Esophagus muscularis mucosa (tissue), 4 donors: ENCODE measurements around the gene SLC20A1. TPM values are rescaled to one million over a fixed set of nuclear protein-coding genes. Genes with fewer than 3 reads are reported as not detected.

Source experiments
- DNase-seq: peaks from one replicate; pipeline ENCODE4 v3.0.0-alpha.2; 2017; ENCODE audit errors: extremely low spot score
- H3K27ac ChIP-seq, 4 donors: fragments of 200-600 bp; sonication (generic); replicated peaks in 1 of 4; 1 replicate in 3 of 4; 2 replicates in 1 of 4; pipeline ENCODE4 v1.5.1; 2016 to 2019; ENCODE audit warnings: mild to moderate bottlenecking in 1 of 4
- H3K27me3 ChIP-seq, 4 donors: fragments of 200-600 bp; sonication (generic); one replicate each; pipeline versions ENCODE4 v1.5.1 to v1.6.0; 2016 to 2019
- H3K36me3 ChIP-seq, 4 donors: fragments of 200-600 bp; sonication (generic); one replicate each; pipeline ENCODE4 v1.5.1; 2016 to 2019
- H3K4me1 ChIP-seq, 4 donors: fragments of 200-600 bp; sonication (generic); one replicate each; pipeline ENCODE4 v1.5.1; 2016 to 2019
- H3K4me3 ChIP-seq, 4 donors: fragments of 200-600 bp; sonication (generic); 1 replicate in 2 of 4; 2 replicates in 2 of 4; pipeline ENCODE4 v1.5.1; 2016 to 2019; ENCODE audit warnings: mild to moderate bottlenecking in 4 of 4, moderate library complexity in 1 of 4
- H3K9me3 ChIP-seq, 4 donors: fragments of 200-600 bp; sonication (generic); 1 replicate in 3 of 4; 2 replicates in 1 of 4; pipeline ENCODE4 v1.5.1; 2016 to 2019
- CTCF ChIP-seq, 3 experiments: fragments of 200-600 bp in 2 of 3; fragments of 450-650 bp in 1 of 3; sonication (generic) in 2 of 3; IDR thresholded peaks; one replicate each; pipeline ENCODE4 v1.5.1; 2017 to 2019; ENCODE audit warnings: antibody characterized with exemption in 3 of 3, mild to moderate bottlenecking in 2 of 3, moderate library complexity in 1 of 3
- EP300 ChIP-seq: sonication (generic); formaldehyde crosslinking; IDR thresholded peaks from one replicate; pipeline ENCODE4 v1.6.1; 2017; ENCODE audit warnings: antibody characterized with exemption
- POLR2A ChIP-seq: fragments of 450-650 bp; IDR thresholded peaks from one replicate; pipeline ENCODE4 v1.6.1; 2017; ENCODE audit warnings: antibody characterized with exemption, moderate library complexity, mild to moderate bottlenecking, low read depth
- POLR2AphosphoS5 ChIP-seq, 2 donors: sonication (generic); formaldehyde crosslinking; IDR thresholded peaks; one replicate each; pipeline ENCODE4 v1.6.1; 2017; ENCODE audit warnings: antibody characterized with exemption in 2 of 2
- WGBS: methylation state at CpG from one replicate; pipeline ENCODE4 v1.1.5; 2018; 5-methylcytosine and 5-hydroxymethylcytosine counted together
- intact Hi-C: fragments of 100-400 bp; cut with DNase I; formaldehyde crosslinking; loops from one replicate; pipeline ENCODE4 v1.15.1; 2023
- total RNA-seq, 4 donors: library from RNA; depleted of rRNA; stranded (reverse); fragments of >200 nt; gene quantifications; one replicate each; pipeline versions ENCODE4 v1.1.0 to v1.2.1, GENCODE V29; 2016

Gene SLC20A1
- total RNA-seq, 4 donors from 2014 or later = 12.0 to 34.1 (median 14.9) TPM

GRCh38 chr2:112692918-112693317 is 47.2 kb downstream of the SLC20A1 start:
- DNase-seq = no peak
- Histone ChIP-seq H3K9me3 (no peaks in the 10 kb centered on the region), H3K27ac (no peak overlapping the region), H3K4me3 (no peak overlapping the region), H3K4me1 (peaks cover 0 to 8% (median 6%) of the 10 kb centered on the region in 4 donors), H3K36me3 (no peaks in the 10 kb centered on the region), H3K27me3 (no peaks in the 10 kb centered on the region)
- 77% methylated on average over 1 of the region's 1 CpG for WGBS
- intact Hi-C loops = no loop called here
- TF ChIP-seq EP300 (no peak), POLR2A (no peak), POLR2AphosphoS5 (IDR thresholded peaks at IDR 0.05) (no peak), CTCF (IDR thresholded peaks at IDR 0.05) (no peak)

GRCh38 chr2:112693596-112693995 is 47.9 kb downstream of the SLC20A1 start:
- H3K36me3 ChIP-seq = no peaks in the 10 kb centered on the region
- H3K4me1 ChIP-seq = peaks cover 0 to 8% (median 6%) of the 10 kb centered on the region in 4 donors
- H3K9me3 ChIP-seq = no peaks in the 10 kb centered on the region
- H3K27me3 ChIP-seq = no peaks in the 10 kb centered on the region
- WGBS = 86% methylated on average over 9 of the region's 9 CpGs
- no peak for TF ChIP-seq CTCF (IDR thresholded peaks at IDR 0.05)
- DNase-seq = no peak
- no peak overlapping the region for H3K27ac ChIP-seq
- no peak overlapping the region for H3K4me3 ChIP-seq
- intact Hi-C loops = no loop called here

GRCh38 chr2:112694182-112694581 is 48.4 kb downstream of the SLC20A1 start:
- H3K4me1 ChIP-seq = peaks cover 0 to 8% (median 6%) of the 10 kb centered on the region in 4 donors
- H3K27me3 ChIP-seq = no peaks in the 10 kb centered on the region
- H3K36me3 ChIP-seq = no peaks in the 10 kb centered on the region
- H3K27ac ChIP-seq = no peak overlapping the region
- no peak for DNase-seq
- H3K4me3 ChIP-seq = no peak overlapping the region
- intact Hi-C loops = no loop called here
- 97% methylated on average over 12 of the region's 12 CpGs for WGBS
- no peak for TF ChIP-seq CTCF (IDR thresholded peaks at IDR 0.05)
- TF ChIP-seq EP300 = no peak
- no peak for TF ChIP-seq POLR2AphosphoS5 (IDR thresholded peaks at IDR 0.05)
- no peak for TF ChIP-seq POLR2A
- H3K9me3 ChIP-seq = no peaks in the 10 kb centered on the region

- Histone ChIP-seq H3K4me3 (no peak overlapping the region), H3K36me3 (no peaks in the 10 kb centered on the region), H3K4me1 (no peaks in the 10 kb centered on the region), H3K27ac (no peak overlapping the region), H3K9me3 (no peaks in the 10 kb centered on the region), H3K27me3 (no peaks in the 10 kb centered on the region)
- no peak for DNase-seq
- intact Hi-C loops = no loop called here
- 89% methylated on average over 3 of the region's 3 CpGs for WGBS
- TF ChIP-seq POLR2A (no peak), EP300 (no peak), CTCF (IDR thresholded peaks at IDR 0.05) (no peak), POLR2AphosphoS5 (IDR thresholded peaks at IDR 0.05) (no peak)
Measured at GRCh38 chr2:112698834-112699515, 53.2 kb downstream of the SLC20A1 start.
